ENCODE measurements around the gene ULBP2. TPM values are rescaled to one million over a fixed set of nuclear protein-coding genes. Genes with fewer than 3 reads are reported as not detected.

Gene ULBP2
- total and polyA plus RNA-seq, 2 of the 8 experiments (the other 6 are each of a cell fraction or from before 2014, with no cell fraction given): 0.05 TPM; not detected in 1

- peak; percentile 83 for TF ChIP-seq MAX (IDR thresholded peaks at IDR 0.05)
- peak; percentile 46 for TF ChIP-seq ASH2L (IDR thresholded peaks at IDR 0.05; ENCODE audit: low read length)
- TF ChIP-seq SP1 (IDR thresholded peaks at IDR 0.05; ENCODE audit: low read depth, low read length): peak; percentile 55; the same call in 1 of the 2 replicates
- TF ChIP-seq BACH1 (IDR thresholded peaks at IDR 0.05; ENCODE audit: low read length): no peak
- no peak for TF ChIP-seq CHD1 (IDR thresholded peaks at IDR 0.05; ENCODE audit: low read depth, low read length)
- peak; percentile 48; the same call in 1 of the 2 replicates for TF ChIP-seq TBP (IDR thresholded peaks at IDR 0.05; ENCODE audit: low read depth, low read length)
- peak; percentile 76 for TF ChIP-seq KDM4A (IDR thresholded peaks at IDR 0.05; ENCODE audit: low read depth, low read length, severe bottlenecking)
- TF ChIP-seq CHD7 (IDR thresholded peaks at IDR 0.05; ENCODE audit: insufficient replicate concordance, low read length): no peak
- peak; percentile 91 for TF ChIP-seq CREB1 (IDR thresholded peaks at IDR 0.05)
- TF ChIP-seq BCL11A (IDR thresholded peaks at IDR 0.05; ENCODE audit: low read depth in 2 of 2, low read length in 2 of 2): no peak
Measured at GRCh38 chr6:149963462-149964307, 21.9 kb downstream of the ULBP2 start, which contains the start of gene ULBP1 (continued).

Measured in H1 (cell line).